Activated CD4-positive, alpha-beta T cell treated with anti-CD3 and anti-CD28 coated beads for 1 hour (primary cell): ENCODE measurements around the gene ZNF345.

Experiments
- DNase-seq: peaks from one replicate; pipeline ENCODE4 v3.0.0-alpha.2; 2020

The ZNF345 gene

GRCh38 chr19:36918090-36918489, 67.4 kb downstream of the ZNF345 start:
- DNase-seq, result no peak
